NCI-H526 (cell line): ENCODE results near the gene TAB3.
"Not testable (repeated sequence)": the region's sequence is repeated elsewhere in the genome, so short reads cannot be mapped to it uniquely, and the experiment has no call there.

Source experiments
- DNase-seq, 2 experiments: peaks; one replicate each; lab custom pipeline; 2025; lab: John Stamatoyannopoulos, UW

TAB3 gene

DNA sequence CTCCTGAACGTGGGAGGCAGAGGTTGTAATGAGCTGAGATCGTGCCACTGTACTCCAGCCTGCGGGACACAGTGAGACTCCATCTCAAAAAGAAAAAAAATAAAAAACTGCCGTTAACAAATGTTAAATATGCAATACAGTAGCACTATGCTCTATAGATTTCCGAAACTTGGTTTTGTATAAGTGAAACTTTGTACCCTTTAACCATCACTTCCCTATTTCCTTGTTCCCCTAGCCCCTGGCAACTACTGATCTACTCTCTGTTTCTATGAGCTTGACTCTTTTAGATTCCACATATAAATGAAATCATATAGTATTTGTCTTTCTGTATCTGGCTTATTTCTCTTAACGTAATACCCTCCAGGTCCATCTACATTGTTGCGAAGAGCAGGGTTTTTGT is 74.1 kb downstream of the TAB3 start:
- no peak for DNase-seq

DNA sequence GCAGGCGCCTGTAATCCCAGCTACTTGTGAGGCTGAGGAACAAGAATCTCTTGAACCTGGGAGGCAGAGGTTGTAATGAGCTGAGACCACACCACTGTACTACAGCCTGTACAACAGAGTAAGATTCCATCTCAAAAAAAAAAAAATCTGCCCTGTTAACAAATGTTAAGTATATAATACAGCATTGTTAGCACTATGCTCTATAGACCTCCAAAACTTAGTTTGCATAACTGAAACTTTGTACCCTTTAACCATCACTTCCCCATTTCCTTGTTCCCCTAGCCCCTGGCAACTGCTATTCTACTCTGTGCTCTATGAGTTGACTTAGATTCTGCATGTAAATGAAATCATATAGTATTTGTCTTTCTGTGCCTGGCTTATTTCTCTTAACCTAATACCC is 76.7 kb downstream of the TAB3 start:
- DNase-seq = peak; percentile 71 to 74

DNA sequence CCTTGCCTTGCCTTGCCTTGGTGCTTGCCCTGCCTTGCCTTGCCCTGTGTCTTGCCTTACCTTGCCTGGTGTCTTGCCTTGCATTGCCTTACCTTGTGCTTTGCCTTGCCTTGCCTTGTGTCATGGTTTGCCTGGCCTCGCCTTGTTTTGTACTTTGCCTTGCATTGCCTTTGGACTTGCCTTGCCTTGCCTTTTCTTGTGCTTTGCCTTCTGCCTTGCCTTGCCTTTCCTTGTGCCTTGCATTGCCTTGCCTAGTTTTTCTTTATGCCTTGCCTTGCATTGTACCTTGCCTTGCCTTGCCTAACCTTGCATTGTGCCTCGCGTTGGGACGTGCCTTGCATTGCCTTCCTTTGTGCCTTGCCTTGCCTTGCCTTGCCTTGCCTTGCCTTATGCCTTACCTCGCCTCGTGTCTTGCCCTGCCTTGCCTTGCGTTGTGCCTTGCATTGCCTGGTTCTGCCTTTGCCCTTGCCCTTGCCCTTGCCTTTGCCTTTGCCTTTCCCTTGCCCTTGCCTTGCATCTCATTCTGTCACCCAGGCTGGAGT is 82.8 kb downstream of the TAB3 start:
- DNase-seq = no peak

DNA sequence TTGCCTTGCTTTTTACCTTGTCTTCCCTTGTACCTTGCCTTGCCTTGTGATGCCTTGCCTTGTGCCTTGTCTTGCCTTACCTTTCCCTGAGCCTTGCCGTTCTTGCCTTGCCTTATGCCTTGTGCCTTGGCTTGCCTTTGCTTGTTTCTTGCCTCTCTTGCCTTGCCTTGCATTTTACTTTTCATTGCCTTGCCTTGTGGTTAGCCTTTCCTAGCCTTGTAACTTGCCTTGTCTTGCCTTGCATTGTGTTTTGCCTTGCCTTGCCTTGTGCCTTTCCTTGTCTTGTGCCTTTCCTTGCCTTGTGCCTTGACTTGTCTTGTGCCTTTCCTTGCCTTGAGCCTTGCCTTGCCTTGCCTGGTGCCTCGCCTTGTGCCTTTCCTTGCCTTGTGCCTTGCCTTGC is 84.6 kb downstream of the TAB3 start:
- no peak for DNase-seq

DNA sequence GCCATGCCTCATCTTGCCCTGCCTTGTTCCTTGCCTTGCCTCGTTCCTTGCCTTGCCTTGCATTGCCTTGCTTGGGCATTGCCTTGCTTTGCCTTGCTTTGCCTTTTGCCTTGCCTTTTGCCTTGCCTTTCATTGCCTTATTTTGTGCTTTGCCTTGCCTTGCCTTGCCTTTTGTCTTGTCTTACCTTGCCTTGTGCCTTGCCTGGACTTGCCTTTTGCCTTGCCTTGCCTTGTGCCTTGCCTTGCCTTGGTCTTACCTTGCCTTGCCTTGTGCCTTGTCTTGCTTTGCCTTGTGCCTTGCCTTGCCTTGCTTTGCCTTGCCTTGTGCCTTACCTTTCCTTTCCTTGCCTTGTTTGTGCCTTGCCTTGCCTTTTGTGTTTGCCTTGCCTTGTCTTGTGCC is 88.2 kb downstream of the TAB3 start:
- no peak for DNase-seq

DNA sequence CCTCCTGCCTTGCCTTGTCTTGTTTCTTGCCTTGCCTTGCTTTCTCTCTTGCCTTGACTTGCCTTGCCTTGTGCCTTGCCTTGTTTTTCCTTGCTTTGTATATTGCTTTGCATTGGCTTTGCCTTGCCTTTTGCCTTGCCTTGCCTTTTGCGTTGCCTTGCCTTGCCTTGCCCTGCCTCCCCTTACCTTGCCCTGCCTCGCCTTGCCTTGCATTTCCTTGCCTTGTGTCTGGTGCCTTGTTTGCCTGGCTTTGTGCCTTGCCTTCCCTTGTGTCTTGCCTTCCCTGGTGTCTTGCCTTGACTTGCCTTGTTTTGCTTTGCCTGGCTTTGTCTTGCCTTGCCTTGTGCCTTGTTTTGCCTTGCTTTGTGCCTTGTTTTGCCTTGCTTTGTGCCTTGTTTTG is 89.7 kb downstream of the TAB3 start:
- DNase-seq = no peak

DNA sequence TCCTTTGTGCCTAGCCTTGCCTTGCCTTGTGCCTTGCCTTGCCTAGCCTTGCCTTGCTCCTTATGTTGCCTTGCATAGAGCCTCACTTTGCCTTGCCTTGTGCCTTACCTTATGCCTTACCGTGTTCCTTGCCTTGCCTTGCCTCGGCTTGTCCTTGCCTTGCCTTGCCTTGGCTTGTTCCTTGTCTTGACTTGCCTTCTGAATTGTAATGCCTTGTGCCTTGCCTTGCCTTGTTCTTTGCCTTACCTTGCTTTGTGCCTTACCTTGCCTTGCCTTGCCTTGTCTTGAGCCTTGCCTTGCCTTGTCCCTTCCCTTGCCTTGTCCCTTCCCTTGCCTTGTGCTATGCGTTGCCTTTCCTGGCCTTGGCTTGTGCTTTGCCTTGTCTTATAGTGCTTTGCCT is 90.2 kb downstream of the TAB3 start:
- DNase-seq = no peak

DNA sequence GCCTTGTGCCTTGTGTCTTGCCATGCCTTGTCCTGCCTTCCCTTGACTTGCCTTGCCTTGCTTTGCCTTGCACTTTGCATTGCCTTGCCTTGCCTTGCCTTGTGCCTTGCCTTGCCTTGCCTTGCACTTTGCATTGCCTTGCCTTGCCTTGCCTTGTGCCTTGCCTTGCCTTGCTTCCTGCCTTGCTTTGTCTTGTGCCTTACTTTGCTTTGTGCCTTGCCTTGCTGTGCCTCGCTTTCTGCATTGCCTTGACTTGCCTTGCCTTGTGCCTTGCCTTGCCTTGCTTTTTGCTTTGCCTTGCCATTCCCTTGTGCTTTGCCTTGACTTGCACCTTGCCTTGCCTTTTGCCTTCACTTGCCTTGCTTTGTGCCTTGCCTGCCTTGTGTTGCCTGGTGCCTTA is 91.8 kb downstream of the TAB3 start:
- DNase-seq = not testable (repeated sequence)

DNA sequence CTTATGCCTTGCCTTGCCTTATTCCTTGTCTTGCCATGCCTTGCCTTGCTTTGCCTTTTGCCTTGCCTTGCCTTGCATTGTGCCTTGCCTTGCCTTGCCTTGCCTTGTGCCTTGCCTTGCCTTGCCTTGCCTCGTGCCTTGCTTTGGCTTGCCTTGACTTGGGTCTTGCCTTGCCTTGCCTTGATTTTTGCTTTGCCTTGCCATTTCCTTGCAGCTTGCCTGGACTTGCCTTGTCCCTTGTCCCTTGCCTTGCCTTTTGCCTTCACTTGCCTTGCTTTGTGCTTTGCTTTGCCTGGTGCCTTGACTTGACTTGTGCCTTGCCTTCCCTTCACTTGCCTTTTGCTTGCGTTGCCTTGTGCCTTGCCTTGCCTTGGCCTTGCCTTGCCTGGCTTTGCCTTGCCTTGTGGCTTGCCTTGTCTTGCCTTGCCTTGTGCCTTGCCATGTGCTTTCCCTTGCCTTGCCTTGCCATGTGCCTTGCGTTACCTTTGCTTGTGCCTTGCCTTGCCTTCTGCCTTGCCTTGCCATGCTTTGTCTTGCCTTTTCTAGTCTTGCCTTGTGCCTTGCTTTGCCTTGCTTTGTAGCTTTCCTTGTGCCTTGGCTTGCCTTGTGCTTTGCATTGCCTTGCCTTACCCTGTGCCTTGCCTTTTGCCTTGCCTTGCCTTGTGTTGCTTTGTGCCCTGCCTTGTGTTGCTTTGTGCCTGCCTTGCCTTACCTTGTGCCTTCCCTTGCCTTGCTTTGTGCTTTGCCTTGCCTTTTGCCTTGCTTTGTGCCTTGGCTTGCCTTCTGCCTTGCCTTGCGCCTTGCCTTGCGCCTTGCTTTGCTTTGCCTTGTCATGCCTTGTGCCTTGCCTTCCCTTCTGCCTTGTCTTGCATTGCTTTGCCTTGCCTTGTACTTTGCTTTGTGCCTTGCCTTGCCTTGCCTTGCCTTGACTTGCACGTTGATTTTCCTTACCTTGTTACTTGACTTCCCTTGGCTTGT is 92.8 kb downstream of the TAB3 start:
- no peak for DNase-seq

DNA sequence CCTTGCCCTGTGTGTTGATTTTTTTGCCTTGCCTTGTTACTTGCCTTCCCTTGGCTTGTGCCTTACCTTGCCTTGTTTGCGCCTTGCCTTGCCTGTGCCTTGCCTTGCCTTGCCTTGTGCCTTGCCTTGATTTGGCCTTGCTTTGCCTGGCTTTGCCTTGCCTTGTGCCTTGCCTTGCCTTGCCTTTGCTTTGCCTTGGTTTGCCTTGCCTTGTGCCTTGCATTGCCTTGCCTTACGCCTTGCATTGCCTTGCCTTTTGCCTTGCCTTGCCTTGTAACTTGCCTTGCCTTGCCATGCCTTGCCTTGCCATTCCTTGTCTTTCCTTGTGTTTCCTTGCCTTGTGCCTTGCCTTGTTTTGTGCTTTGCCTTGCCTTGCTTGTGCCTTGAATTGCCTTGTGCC is 94.6 kb downstream of the TAB3 start:
- DNase-seq = no peak

DNA sequence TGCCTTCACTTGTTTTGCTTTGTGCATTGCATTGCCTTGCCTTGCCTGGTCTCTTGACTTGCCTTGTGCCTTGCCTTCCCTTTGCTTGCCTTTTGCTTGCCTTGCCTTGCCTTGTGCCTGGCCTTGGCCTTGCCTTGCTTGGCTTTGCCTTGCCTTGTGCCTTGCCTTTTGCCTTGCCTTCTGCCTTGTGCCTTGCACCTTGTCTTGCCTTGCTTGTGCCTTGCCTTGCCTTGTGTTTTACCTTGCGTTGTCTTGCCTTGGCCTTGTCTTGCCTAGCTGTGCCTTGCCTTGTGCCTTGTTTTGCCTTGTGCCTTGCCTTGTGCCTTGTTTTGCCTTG is 95.3 kb downstream of the TAB3 start:
- no peak for DNase-seq

DNA sequence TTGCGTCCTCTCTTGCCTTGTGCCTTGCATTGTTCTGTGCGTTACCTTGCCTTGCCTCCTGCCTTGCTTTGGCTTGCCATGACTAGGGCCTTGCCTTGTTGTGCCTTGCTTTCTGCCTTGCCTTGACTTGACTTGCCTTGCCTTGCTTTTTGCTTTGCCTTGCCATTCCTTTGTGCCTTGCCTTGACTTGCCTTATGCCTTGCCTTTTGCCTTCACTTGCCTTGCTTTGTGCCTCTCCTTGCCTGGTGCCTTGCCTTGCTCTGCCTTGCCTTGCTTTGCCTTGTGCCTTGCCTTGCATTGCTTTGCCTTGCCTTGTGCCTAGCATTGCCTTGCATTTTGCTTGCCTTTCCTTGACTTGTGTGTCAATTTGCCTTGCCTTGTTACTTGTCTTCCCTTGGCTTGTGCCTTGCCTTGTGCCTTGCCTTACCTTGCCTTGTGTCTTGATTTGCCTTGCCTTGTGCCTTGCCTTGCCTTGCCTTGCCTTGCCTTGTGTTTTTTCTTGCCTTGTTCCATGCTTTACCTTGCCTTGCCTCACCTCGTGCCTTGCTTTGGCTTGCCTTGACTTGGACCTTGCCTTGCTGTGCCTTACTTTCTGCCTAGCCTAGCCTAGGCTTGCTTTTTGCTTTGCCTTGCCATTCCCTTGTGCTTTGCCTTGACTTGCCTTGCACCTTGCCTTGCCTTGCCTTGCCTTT is 95.8 kb downstream of the TAB3 start:
- no peak for DNase-seq

DNA sequence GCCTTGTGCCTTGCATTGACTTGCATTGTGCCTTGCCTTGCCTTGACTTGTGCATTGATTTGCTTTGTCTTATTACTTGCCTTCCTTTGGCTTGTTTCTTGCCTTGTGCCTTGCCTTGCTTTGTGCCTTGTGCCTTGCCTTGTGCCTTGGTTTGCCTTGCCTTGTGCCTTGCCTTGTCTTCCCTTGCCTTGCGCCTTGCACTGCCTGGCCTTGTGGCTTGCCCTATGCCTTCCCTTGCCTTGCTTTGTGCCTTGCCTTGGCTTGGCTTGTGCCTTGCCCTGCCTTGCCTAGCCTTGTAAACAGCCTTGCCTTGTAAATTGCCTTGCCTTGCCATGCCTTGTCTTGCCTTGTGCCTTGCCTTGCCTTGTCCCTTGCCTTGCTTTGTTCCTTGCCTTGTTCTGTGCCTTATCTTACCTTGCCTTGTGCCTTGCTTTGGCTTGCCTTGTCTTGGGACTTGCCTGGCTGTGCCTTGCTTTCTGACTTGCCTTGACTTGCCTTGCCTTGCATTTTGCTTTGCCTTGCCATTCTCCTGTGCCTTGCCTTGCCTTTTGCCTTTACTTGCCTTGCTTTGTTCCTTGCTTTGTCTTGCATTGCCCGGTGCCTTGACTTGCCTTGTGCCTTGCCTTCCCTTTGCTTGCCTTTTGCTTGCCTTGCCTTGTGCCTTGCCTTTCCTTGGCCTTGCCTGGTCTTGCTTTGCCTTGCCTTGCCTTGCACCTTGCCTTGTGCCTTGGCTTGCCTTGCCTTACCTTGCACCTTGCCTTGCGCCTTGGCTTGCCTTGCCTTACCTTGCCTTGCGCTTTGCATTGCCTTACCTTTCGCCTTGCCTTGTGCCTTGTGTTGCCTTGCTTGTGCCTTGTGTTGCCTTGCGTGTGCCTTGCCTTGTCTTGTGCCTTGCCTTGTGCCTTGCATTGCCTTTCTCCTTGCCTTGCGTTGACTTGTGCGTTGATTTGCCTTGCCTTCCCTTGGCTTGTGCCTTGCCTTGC is 97.5 kb downstream of the TAB3 start:
- no peak for DNase-seq

DNA sequence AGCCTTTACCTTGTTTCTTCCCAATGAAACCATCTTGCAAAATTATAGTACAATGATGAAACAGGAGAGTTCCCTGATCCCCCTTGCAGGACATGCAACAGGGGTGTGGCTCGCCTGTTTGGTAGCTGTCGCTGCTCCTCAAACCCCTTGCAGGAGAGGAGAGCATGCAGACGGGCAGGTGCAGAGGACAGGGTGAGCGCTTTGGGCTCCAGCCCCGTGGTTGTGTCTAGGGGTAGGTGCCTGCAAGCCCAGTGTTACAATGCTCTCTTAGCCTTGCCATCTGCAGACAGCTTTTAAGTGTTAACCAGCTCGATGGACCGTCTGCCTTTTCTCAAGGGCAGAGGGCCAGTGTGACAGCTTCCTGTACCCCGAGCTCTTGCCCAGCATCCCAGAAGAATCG is 102.0 kb downstream of the TAB3 start:
- DNase-seq = no peak

DNA sequence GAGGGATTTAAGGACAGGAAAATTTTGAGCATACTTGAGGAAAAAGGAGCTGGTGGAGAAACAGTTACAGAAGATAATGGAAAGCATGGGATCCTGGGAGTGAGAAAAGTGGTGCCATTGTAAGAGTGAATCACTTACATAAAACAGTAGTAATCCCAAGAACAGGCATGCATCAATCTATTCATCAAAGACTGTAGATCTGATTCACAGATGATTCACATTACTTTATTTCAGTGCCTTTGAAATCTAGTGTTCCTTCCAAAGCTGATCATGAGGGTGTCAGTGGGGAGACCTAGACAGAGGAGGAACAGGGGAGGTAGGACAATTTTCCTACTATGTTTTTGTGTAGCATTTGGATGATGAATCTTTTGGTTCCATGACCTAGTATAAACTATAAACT is 102.7 kb downstream of the TAB3 start:
- no peak for DNase-seq

DNA sequence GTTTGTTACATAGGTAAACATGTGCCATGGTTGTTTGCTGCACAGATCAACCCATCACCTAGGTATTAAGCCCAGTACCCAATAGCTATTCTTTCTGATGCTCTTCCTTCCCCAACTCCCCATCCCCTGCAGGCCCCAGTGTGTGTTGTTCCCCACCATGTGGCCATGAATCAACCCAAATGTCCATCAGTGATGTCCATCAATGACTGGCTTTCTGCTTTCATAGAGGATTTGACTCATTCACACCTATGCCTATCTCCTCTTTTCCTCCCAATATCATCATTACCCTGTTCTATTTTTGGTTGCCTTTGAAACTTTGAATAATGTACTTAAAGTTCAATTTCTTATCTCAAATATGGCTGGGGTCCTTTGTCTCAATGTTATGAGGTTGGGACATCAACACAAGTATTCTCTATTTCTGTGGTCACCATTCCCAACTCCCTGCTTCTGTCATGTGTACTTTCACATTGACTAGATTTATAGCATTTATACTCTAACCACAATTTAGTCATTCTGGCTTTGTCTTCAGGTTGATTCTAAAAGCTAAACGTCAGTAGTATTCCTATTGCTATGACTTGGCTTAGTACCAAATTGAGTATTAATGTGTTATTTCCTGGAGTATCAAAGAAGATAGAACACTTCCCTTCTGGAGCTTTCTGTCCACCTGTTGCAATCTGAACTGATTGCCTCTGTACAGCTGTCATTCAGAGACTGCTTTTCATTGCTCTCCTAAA is 107.2 kb downstream of the TAB3 start:
- no peak for DNase-seq

DNA sequence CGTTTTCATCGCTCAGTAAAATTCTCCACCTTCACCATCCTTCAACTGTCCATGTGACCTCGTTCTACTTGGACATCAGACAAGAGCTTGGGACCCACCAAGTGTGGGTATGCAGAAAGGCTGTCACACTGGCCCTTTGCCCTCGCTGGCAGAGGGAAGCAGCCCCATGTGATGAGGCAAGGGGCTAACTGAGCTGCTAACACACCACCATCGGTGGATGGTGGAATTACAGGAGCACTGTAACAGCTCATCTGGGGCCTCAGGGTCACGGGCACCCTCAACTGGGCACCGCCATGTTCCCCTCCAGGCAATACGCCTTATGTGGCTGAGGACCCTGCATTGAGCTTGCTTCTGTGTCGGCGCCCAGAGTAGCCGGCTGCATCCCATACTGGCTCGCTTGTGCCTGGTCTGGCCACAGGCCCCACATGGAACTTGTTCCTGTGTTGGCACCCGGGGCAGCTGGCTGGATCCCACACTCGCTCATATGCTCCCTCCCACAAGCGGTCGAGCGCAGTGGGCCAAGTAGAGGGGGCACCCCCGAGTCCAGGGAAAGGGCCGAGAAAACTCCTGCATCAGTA is 109.5 kb downstream of the TAB3 start:
- DNase-seq = no peak

DNA sequence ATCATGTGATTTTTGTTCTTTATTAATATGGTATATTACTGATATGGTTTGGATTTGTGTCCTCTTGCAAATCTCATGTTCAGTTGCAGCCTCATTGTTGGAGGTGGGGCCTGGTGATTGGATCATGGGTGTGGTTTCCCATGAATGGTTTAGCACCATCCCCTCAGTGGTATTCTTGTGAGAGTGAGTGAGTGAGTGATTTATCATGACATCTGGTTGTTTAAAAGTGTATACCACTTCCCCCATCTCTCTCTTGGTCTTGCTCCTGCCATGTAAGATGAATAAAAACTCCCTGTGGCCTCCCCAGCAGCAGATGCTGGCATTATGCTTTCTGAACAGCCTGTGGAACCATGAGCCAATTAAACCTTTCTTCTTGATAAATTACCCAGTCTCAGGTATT is 111.5 kb downstream of the TAB3 start:
- no peak for DNase-seq
